GM23338 (cell line): ENCODE results near the gene CLEC2D. TPM values are rescaled to one million over a fixed set of nuclear protein-coding genes. Genes with fewer than 3 reads are reported as not detected.

ENCODE experiments used
- ATAC-seq: fragments of 200-7000 bp; cut with Tn5 transposase; 3 replicates; pipeline ENCODE4 v1.9.1; 2020
- DNase-seq: peaks from one replicate; pipeline ENCODE4 v3.0.0-alpha.2; 2015; ENCODE audit warnings: low spot score
- H2AFZ ChIP-seq: fragments of 200-600 bp; sonication (generic); 2 replicates; pipeline ENCODE4 v1.8.0; 2016; ENCODE audit warnings: antibody characterized with exemption, mild to moderate bottlenecking, moderate library complexity
- H3F3A ChIP-seq: fragments of 200-600 bp; sonication (generic); replicated peaks from 2 replicates; pipeline ENCODE4 v1.8.0; 2017; ENCODE audit warnings: antibody characterized with exemption, mixed run types, low read depth
- H3K27ac ChIP-seq: fragments of 200-600 bp; sonication (generic); 2 replicates; pipeline ENCODE4 v1.6.1; 2016; ENCODE audit warnings: low read depth
- H3K27me3 ChIP-seq: fragments of 200-600 bp; sonication (generic); 2 replicates; pipeline ENCODE4 v1.8.0; 2016; ENCODE audit warnings: mild to moderate bottlenecking, mixed run types, moderate library complexity; ENCODE audit not compliant: insufficient read depth
- H3K36me3 ChIP-seq: fragments of 200-600 bp; sonication (generic); 2 replicates; pipeline ENCODE4 v1.8.0; 2016; ENCODE audit warnings: mild to moderate bottlenecking; ENCODE audit not compliant: insufficient read depth
- H3K4me1 ChIP-seq: fragments of 200-600 bp; sonication (generic); 2 replicates; pipeline ENCODE4 v1.8.0; 2016; ENCODE audit warnings: mild to moderate bottlenecking, moderate library complexity; ENCODE audit not compliant: insufficient read depth
- H3K4me2 ChIP-seq: fragments of 200-600 bp; sonication (generic); 2 replicates; pipeline ENCODE4 v1.7.1; 2017; ENCODE audit warnings: mixed run types
- H3K4me3 ChIP-seq: fragments of 200-600 bp; sonication (generic); 2 replicates; pipeline ENCODE4 v1.6.1; 2016; ENCODE audit warnings: mixed run types
- H3K79me2 ChIP-seq: fragments of 200-600 bp; sonication (generic); replicated peaks from 2 replicates; pipeline ENCODE4 v1.8.0; 2017; ENCODE audit warnings: mild to moderate bottlenecking; ENCODE audit not compliant: insufficient read depth
- H3K9me2 ChIP-seq: fragments of 200-600 bp; sonication (generic); 2 replicates; pipeline ENCODE4 v1.8.0; 2017; ENCODE audit not compliant: insufficient read depth
- H4K20me1 ChIP-seq: fragments of 200-600 bp; sonication (generic); replicated peaks from 2 replicates; pipeline ENCODE4 v1.8.0; 2017; ENCODE audit warnings: mild to moderate bottlenecking; ENCODE audit not compliant: insufficient read depth
- H3K27ac Mint-ChIP-seq: 2 replicates; pipeline ENCODE4 v1.8.0; 2020; ENCODE audit warnings: inconsistent platforms, mild to moderate bottlenecking, moderate library complexity, mixed read lengths
- H3K27me3 Mint-ChIP-seq: 3 replicates; pipeline ENCODE4 v1.8.0; 2022; ENCODE audit warnings: low read depth, mild to moderate bottlenecking, moderate library complexity, mixed read lengths, inconsistent platforms; ENCODE audit not compliant: insufficient read depth, poor library complexity
- H3K36me3 Mint-ChIP-seq: 3 replicates; pipeline ENCODE4 v1.8.0; 2021; ENCODE audit warnings: low read depth, mild to moderate bottlenecking, inconsistent platforms, moderate library complexity, mixed read lengths
- H3K4me1 Mint-ChIP-seq: 3 replicates; pipeline ENCODE4 v1.8.0; 2020; ENCODE audit warnings: mild to moderate bottlenecking, inconsistent platforms, mixed read lengths
- H3K4me3 Mint-ChIP-seq: 3 replicates; pipeline ENCODE4 v1.8.0; 2021; ENCODE audit warnings: moderate library complexity, mild to moderate bottlenecking, inconsistent platforms, mixed read lengths
- H3K9me3 Mint-ChIP-seq: 3 replicates; pipeline ENCODE4 v1.8.0; 2020; ENCODE audit warnings: moderate library complexity, mild to moderate bottlenecking, inconsistent platforms, mixed read lengths
- JUNB ChIP-seq: IDR thresholded peaks from one replicate; pipeline ENCODE4 v1.6.1; 2016; ENCODE audit warnings: antibody characterized with exemption; ENCODE audit not compliant: unreplicated experiment
- NANOG ChIP-seq: IDR thresholded peaks from 2 replicates; pipeline ENCODE4 v1.6.1; 2016; ENCODE audit warnings: antibody characterized with exemption, borderline replicate concordance
- ZNF331 ChIP-seq: fragments of 250-450 bp; sonication (Bioruptor Pico); IDR thresholded peaks from 2 replicates; pipeline ENCODE4 v1.5.0; 2020; ENCODE audit warnings: low read depth, mild to moderate bottlenecking, moderate library complexity
- polyA plus RNA-seq: library from polyadenylated mRNA; unstranded; fragments of >200 nt; fragmentation: Nextera tagmentation; extraction: Ambion mirVana; gene quantifications from 2 replicates; pipeline ENCODE4 v1.2.1, GENCODE V29; 2016
- total RNA-seq: library from RNA; depleted of rRNA; stranded (reverse); fragments of >200 nt; shearing (Covaris generic); gene quantifications from 2 replicates; pipeline ENCODE4 v1.2.3, GENCODE V29; 2014
- TF ChIP-seq, protein P1 (sequence below), 2 experiments: fragments of 200-600 bp in 1 of 2; sonication (generic) in 1 of 2; conservative IDR thresholded peaks; 2 replicates each; pipeline versions ENCODE4 v1.5.1 to v1.6.1; 2016 to 2017; ENCODE audit warnings: antibody characterized with exemption in 2 of 2, low read depth in 2 of 2, mild to moderate bottlenecking in 2 of 2, moderate library complexity in 1 of 2
- TF ChIP-seq, protein P2 (sequence below): IDR thresholded peaks from one replicate; pipeline ENCODE4 v1.6.1; 2018; ENCODE audit warnings: antibody characterized with exemption; ENCODE audit not compliant: unreplicated experiment
- TF ChIP-seq, protein P3 (sequence below): IDR thresholded peaks from 2 replicates; pipeline ENCODE4 v1.6.1; 2016; ENCODE audit warnings: antibody characterized with exemption
- TF ChIP-seq, protein P4 (sequence below): fragments of 250-450 bp; sonication (Bioruptor Pico); IDR thresholded peaks from 2 replicates; pipeline ENCODE4 v1.5.0; 2020; ENCODE audit warnings: mild to moderate bottlenecking, moderate library complexity

CLEC2D gene
- total and polyA plus RNA-seq, 2 experiments from 2014 or later = 6.9 to 7.1 TPM

DNA sequence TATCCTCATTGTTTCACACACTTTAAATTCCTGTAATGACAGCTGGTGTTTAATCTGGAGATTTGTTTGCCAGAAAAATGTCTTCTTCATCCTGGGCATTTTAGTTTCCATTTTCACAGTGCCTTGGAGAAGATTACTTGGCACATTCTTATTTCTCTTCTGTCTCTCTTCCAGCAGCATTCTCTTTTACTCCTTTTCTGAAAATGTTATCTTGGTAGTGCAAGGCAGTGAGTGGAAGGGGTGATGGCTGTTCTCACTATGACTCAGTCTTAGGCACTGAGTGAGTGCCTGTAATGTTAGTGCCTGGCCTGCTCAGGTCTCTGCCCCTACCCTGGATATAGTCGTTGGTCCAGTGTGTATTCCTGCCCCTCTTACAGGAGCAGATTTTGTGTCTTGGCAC lies 50.3 kb downstream of the CLEC2D start:
- Histone ChIP-seq H3K27ac (no peak overlapping the region), H3K4me2 (no peak overlapping the region), H3K4me3 (no peak overlapping the region), H3K27me3 (no peaks in the 10 kb centered on the region), H3K79me2 (no peaks in the 10 kb centered on the region), H4K20me1 (no peaks in the 10 kb centered on the region), H3K9me2 (no peaks in the 10 kb centered on the region), H3F3A (no peaks in the 10 kb centered on the region), H3K4me1 (no peaks in the 10 kb centered on the region), H3K36me3 (no peaks in the 10 kb centered on the region), H2AFZ (no peak overlapping the region)
- H3K9me3 Mint-ChIP-seq = no peaks in the 10 kb centered on the region
- no peak overlapping the region for H3K4me3 Mint-ChIP-seq
- no peak for TF ChIP-seq NANOG
- no peak for TF ChIP-seq ZNF331 (CRISPR knock-in tag)
- TF ChIP-seq, protein P1, sequence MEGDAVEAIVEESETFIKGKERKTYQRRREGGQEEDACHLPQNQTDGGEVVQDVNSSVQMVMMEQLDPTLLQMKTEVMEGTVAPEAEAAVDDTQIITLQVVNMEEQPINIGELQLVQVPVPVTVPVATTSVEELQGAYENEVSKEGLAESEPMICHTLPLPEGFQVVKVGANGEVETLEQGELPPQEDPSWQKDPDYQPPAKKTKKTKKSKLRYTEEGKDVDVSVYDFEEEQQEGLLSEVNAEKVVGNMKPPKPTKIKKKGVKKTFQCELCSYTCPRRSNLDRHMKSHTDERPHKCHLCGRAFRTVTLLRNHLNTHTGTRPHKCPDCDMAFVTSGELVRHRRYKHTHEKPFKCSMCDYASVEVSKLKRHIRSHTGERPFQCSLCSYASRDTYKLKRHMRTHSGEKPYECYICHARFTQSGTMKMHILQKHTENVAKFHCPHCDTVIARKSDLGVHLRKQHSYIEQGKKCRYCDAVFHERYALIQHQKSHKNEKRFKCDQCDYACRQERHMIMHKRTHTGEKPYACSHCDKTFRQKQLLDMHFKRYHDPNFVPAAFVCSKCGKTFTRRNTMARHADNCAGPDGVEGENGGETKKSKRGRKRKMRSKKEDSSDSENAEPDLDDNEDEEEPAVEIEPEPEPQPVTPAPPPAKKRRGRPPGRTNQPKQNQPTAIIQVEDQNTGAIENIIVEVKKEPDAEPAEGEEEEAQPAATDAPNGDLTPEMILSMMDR (conservative IDR thresholded peaks at IDR 0.05; ENCODE audit: low read depth in 2 of 2) = no peak
- no peak for TF ChIP-seq JUNB
- TF ChIP-seq, protein P2, sequence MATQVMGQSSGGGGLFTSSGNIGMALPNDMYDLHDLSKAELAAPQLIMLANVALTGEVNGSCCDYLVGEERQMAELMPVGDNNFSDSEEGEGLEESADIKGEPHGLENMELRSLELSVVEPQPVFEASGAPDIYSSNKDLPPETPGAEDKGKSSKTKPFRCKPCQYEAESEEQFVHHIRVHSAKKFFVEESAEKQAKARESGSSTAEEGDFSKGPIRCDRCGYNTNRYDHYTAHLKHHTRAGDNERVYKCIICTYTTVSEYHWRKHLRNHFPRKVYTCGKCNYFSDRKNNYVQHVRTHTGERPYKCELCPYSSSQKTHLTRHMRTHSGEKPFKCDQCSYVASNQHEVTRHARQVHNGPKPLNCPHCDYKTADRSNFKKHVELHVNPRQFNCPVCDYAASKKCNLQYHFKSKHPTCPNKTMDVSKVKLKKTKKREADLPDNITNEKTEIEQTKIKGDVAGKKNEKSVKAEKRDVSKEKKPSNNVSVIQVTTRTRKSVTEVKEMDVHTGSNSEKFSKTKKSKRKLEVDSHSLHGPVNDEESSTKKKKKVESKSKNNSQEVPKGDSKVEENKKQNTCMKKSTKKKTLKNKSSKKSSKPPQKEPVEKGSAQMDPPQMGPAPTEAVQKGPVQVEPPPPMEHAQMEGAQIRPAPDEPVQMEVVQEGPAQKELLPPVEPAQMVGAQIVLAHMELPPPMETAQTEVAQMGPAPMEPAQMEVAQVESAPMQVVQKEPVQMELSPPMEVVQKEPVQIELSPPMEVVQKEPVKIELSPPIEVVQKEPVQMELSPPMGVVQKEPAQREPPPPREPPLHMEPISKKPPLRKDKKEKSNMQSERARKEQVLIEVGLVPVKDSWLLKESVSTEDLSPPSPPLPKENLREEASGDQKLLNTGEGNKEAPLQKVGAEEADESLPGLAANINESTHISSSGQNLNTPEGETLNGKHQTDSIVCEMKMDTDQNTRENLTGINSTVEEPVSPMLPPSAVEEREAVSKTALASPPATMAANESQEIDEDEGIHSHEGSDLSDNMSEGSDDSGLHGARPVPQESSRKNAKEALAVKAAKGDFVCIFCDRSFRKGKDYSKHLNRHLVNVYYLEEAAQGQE = no peak
- TF ChIP-seq, protein P3, sequence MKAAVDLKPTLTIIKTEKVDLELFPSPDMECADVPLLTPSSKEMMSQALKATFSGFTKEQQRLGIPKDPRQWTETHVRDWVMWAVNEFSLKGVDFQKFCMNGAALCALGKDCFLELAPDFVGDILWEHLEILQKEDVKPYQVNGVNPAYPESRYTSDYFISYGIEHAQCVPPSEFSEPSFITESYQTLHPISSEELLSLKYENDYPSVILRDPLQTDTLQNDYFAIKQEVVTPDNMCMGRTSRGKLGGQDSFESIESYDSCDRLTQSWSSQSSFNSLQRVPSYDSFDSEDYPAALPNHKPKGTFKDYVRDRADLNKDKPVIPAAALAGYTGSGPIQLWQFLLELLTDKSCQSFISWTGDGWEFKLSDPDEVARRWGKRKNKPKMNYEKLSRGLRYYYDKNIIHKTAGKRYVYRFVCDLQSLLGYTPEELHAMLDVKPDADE = no peak
- TF ChIP-seq, protein P4, sequence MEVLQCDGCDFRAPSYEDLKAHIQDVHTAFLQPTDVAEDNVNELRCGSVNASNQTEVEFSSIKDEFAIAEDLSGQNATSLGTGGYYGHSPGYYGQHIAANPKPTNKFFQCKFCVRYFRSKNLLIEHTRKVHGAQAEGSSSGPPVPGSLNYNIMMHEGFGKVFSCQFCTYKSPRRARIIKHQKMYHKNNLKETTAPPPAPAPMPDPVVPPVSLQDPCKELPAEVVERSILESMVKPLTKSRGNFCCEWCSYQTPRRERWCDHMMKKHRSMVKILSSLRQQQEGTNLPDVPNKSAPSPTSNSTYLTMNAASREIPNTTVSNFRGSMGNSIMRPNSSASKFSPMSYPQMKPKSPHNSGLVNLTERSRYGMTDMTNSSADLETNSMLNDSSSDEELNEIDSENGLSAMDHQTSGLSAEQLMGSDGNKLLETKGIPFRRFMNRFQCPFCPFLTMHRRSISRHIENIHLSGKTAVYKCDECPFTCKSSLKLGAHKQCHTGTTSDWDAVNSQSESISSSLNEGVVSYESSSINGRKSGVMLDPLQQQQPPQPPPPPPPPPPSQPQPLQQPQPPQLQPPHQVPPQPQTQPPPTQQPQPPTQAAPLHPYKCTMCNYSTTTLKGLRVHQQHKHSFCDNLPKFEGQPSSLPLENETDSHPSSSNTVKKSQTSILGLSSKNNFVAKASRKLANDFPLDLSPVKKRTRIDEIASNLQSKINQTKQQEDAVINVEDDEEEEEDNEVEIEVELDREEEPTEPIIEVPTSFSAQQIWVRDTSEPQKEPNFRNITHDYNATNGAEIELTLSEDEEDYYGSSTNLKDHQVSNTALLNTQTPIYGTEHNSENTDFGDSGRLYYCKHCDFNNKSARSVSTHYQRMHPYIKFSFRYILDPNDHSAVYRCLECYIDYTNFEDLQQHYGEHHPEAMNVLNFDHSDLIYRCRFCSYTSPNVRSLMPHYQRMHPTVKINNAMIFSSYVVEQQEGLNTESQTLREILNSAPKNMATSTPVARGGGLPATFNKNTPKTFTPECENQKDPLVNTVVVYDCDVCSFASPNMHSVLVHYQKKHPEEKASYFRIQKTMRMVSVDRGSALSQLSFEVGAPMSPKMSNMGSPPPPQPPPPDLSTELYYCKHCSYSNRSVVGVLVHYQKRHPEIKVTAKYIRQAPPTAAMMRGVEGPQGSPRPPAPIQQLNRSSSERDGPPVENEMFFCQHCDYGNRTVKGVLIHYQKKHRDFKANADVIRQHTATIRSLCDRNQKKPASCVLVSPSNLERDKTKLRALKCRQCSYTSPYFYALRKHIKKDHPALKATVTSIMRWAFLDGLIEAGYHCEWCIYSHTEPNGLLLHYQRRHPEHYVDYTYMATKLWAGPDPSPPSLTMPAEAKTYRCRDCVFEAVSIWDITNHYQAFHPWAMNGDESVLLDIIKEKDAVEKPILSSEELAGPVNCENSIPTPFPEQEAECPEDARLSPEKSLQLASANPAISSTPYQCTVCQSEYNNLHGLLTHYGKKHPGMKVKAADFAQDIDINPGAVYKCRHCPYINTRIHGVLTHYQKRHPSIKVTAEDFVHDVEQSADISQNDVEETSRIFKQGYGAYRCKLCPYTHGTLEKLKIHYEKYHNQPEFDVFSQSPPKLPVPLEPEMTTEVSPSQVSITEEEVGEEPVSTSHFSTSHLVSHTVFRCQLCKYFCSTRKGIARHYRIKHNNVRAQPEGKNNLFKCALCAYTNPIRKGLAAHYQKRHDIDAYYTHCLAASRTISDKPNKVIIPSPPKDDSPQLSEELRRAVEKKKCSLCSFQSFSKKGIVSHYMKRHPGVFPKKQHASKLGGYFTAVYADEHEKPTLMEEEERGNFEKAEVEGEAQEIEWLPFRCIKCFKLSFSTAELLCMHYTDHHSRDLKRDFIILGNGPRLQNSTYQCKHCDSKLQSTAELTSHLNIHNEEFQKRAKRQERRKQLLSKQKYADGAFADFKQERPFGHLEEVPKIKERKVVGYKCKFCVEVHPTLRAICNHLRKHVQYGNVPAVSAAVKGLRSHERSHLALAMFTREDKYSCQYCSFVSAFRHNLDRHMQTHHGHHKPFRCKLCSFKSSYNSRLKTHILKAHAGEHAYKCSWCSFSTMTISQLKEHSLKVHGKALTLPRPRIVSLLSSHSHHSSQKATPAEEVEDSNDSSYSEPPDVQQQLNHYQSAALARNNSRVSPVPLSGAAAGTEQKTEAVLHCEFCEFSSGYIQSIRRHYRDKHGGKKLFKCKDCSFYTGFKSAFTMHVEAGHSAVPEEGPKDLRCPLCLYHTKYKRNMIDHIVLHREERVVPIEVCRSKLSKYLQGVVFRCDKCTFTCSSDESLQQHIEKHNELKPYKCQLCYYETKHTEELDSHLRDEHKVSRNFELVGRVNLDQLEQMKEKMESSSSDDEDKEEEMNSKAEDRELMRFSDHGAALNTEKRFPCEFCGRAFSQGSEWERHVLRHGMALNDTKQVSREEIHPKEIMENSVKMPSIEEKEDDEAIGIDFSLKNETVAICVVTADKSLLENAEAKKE = no peak
- H3K36me3 Mint-ChIP-seq = no peaks in the 10 kb centered on the region
- H3K27me3 Mint-ChIP-seq = peaks cover 6% of the 10 kb centered on the region
- H3K27ac Mint-ChIP-seq = no peak overlapping the region
- ATAC-seq (no peak), DNase-seq (no peak)
- no peaks in the 10 kb centered on the region for H3K4me1 Mint-ChIP-seq
